Ovary (tissue), 9 donors: ENCODE data around the gene SERPINA5. TPM values are rescaled to one million over a fixed set of nuclear protein-coding genes. Genes with fewer than 3 reads are reported as not detected.

ENCODE experiments used
- DNase-seq, 5 donors: peaks; one replicate each; pipeline ENCODE4 v3.0.0-alpha.2; 2019 to 2020
- H3K27ac ChIP-seq, 2 donors: fragments of 200-600 bp; one replicate each; pipeline versions ENCODE4 v1.5.1 to v1.8.0; 2019 to 2022
- H3K27me3 ChIP-seq: fragments of 200-600 bp; one replicate; pipeline ENCODE4 v1.8.0; 2022
- H3K36me3 ChIP-seq: fragments of 200-600 bp; sonication (generic); one replicate; pipeline ENCODE4 v1.5.1; 2019
- H3K4me1 ChIP-seq: one replicate; pipeline ENCODE4 v1.8.1; 2013; ENCODE audit warnings: mild to moderate bottlenecking, moderate library complexity; ENCODE audit not compliant: insufficient read depth
- H3K4me3 ChIP-seq: fragments of 200-600 bp; sonication (generic); one replicate; pipeline ENCODE4 v1.5.1; 2017
- H3K9me3 ChIP-seq, 2 donors: fragments of 200-600 bp in 1 of 2; sonication (generic) in 1 of 2; one replicate each; pipeline versions ENCODE4 v1.5.1 to v1.8.1; 2013 to 2019; ENCODE audit warnings: mild to moderate bottlenecking in 1 of 2, moderate library complexity in 1 of 2
- CTCF ChIP-seq, 3 donors: fragments of 450-650 bp in 2 of 3; fragments of 200-600 bp in 1 of 3; IDR thresholded peaks; one replicate each; pipeline versions ENCODE4 v1.5.1 to v1.8.0; 2016 to 2022; ENCODE audit warnings: antibody characterized with exemption in 3 of 3, mild to moderate bottlenecking in 1 of 3
- EP300 ChIP-seq: sonication (generic); formaldehyde crosslinking; IDR thresholded peaks from one replicate; pipeline ENCODE4 v1.6.1; 2017; ENCODE audit warnings: antibody characterized with exemption
- POLR2A ChIP-seq: fragments of 450-650 bp; IDR thresholded peaks from one replicate; pipeline ENCODE4 v1.6.1; 2017; ENCODE audit warnings: antibody characterized with exemption, mild to moderate bottlenecking, moderate library complexity
- WGBS, 3 donors: extraction: QIAGEN DNeasy Blood & Tissue Kit in 1 of 3; methylation state at CpG; one replicate each; pipeline versions ENCODE4 v1.1.5 to v1.1.7; 2013 to 2017; 5-methylcytosine and 5-hydroxymethylcytosine counted together
- intact Hi-C, 4 donors: fragments of 100-400 bp; cut with DNase I; formaldehyde crosslinking; loops; one replicate each; pipeline versions ENCODE4 v1.11.0 to v1.15.1; 2022 to 2023
- polyA plus RNA-seq, 2 donors: library from polyadenylated mRNA; stranded (reverse); fragments of 200-250 nt in 1 of 2; fragments of 350-450 nt in 1 of 2; fragmentation: Illumina TruSeq in 1 of 2; extraction: RNeasy Lipid Tissue Mini Kit (QIAGEN cat#74804) in 1 of 2; gene quantifications; one replicate each; pipeline ENCODE4 v1.2.3, GENCODE V29; 2013 to 2014
- total RNA-seq, 7 donors: library from RNA; depleted of rRNA in 2 of 7; stranded (reverse); fragments of >200 nt in 2 of 7; fragmentation: NEBNext Ultra II Directional in 3 of 7; extraction: Animal tissue kit (Norgen Biotek cat#: 25700) in 3 of 7; gene quantifications; one replicate each; pipeline versions ENCODE4 v1.1.0 to v1.2.4, GENCODE V29; 2016 to 2023
- donor health status: DM: no; HTN: no; CAD: no; lungs with moderate emphysema.
- donor health status: DM: no; HTN: no; CAD: no.
- donor health status: Bipolar disorder and iron deficiency.
- donor health status: DM: yes; HTN: yes; CAD: no.
- donor health status: DM: no; HTN: no; CAD: no.
- donor health status: DM: yes; HTN: yes; CAD: no.

Gene SERPINA5
- total and polyA plus RNA-seq, 9 donors, result 8.3 to 66.2 (median 23.8) TPM

DNA sequence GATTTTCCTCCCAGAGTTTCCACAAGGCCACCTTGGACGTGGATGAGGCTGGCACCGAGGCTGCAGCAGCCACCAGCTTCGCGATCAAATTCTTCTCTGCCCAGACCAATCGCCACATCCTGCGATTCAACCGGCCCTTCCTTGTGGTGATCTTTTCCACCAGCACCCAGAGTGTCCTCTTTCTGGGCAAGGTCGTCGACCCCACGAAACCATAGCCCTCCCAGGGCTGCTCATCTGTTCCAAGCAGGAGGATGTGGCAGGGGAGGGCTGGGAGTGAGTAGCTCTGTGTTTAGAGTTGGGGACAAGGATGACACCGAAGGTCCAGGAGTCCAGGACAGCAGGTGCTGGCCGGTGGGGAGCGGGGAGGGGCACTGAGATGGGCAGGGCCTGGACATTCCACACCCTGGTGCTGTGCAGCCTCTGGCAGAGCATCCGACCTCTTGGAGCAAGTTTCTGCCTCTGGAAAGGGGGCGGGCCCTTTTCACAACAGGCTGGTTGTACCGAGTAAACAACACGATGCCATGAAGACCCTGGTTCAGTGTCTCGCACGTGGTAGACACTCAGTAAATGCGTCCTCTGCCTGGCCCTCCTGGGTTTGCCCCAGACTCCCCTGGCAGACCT lies 11.7 kb upstream of the SERPINA5 start:
- Histone ChIP-seq H3K9me3 (no peaks in the 10 kb centered on the region), H3K36me3 (no peaks in the 10 kb centered on the region), H3K4me1 (no peaks in the 10 kb centered on the region), H3K4me3 (no peak overlapping the region), H3K27ac (no peak overlapping the region), H3K27me3 (no peaks in the 10 kb centered on the region)
- WGBS, 3 donors, result 84 to 90% (median 87%) methylated on average over 20 of the region's 20 CpGs
- intact Hi-C loops, result no loop called here
- TF ChIP-seq POLR2A, result no peak
- DNase-seq, result no peak

DNA sequence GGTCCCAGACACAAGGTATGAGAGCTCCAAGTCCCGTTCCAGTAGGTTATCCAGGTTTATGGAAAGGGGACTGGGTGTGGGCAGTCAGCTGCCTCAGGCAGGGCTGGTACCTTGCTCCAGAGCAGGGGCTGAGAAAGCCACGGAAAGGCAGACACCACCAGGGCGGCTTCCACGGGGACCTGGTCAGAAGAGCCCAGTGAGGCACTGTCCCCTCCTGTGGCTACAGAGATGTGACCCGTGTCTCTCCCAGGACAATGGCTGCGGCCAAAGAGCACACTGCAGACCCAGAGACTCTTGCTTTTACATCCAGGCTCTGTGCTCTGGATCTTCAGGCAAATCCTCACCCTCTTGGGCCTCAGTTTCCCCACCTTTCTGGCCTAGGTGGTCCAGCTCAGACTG lies 11.2 kb upstream of the SERPINA5 start:
- no peak for TF ChIP-seq POLR2A
- no peak for TF ChIP-seq EP300
- TF ChIP-seq CTCF (IDR thresholded peaks at IDR 0.05), result no peak
- 93 to 100% (median 93%) methylated on average over 6 of the region's 6 CpGs for WGBS, 3 donors
- DNase-seq, result peak in 1 of 5 donors; percentile 11
- H3K9me3 ChIP-seq, result no peaks in the 10 kb centered on the region
- no peak overlapping the region for H3K4me3 ChIP-seq
- intact Hi-C loops, result no loop called here
- no peaks in the 10 kb centered on the region for H3K4me1 ChIP-seq
- H3K36me3 ChIP-seq, result no peaks in the 10 kb centered on the region
- no peak overlapping the region for H3K27ac ChIP-seq
- no peaks in the 10 kb centered on the region for H3K27me3 ChIP-seq

GRCh38 chr14:94570440-94570839 lies 10.8 kb upstream of the SERPINA5 start:
- Histone ChIP-seq H3K4me3 (no peak overlapping the region), H3K36me3 (no peaks in the 10 kb centered on the region), H3K27ac (no peak overlapping the region), H3K9me3 (no peaks in the 10 kb centered on the region), H3K27me3 (no peaks in the 10 kb centered on the region), H3K4me1 (no peaks in the 10 kb centered on the region)
- intact Hi-C loops, result no loop called here
- WGBS, 3 donors, result 63 to 69% (median 65%) methylated on average over 9 of the region's 9 CpGs
- DNase-seq, result peak in 1 of 5 donors; percentile 20
- TF ChIP-seq EP300, result no peak
- no peak for TF ChIP-seq CTCF (IDR thresholded peaks at IDR 0.05)
- no peak for TF ChIP-seq POLR2A

- DNase-seq, result peak in 1 of 5 donors; percentile 24
- TF ChIP-seq CTCF (IDR thresholded peaks at IDR 0.05) (no peak), EP300 (no peak), POLR2A (no peak)
- Histone ChIP-seq H3K27me3 (no peaks in the 10 kb centered on the region), H3K4me3 (no peak overlapping the region), H3K9me3 (no peaks in the 10 kb centered on the region), H3K36me3 (no peaks in the 10 kb centered on the region), H3K4me1 (no peaks in the 10 kb centered on the region), H3K27ac (peak overlapping the region in 1 of 2 donors; percentile 44)
- WGBS, 3 donors, result 45 to 51% (median 48%) methylated on average over 7 of the region's 7 CpGs
- intact Hi-C loops, result no loop called here
Measured at GRCh38 chr14:94571395-94571794, 9.8 kb upstream of the SERPINA5 start.

DNA sequence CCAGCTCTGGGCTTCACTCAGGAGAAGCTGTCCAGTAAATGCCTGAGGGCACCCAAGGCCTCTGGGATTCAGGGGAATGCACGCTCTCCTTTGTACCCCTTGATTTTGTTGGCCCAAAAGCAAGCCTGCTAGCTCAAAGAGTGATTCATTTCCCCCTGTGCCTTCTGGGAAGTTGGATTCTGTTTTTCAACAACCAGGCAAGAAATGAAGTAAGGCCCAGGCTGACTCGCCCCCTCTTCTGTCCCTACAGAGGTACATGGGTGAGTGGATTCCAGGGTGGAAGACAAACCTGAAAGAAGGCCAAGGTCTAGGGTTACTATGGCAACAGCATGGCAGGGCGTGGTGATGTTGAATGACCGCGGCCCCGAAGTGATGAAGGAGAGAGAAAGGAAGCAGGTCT lies 9.3 kb upstream of the SERPINA5 start:
- H3K27me3 ChIP-seq, result no peaks in the 10 kb centered on the region
- H3K9me3 ChIP-seq, result no peaks in the 10 kb centered on the region
- 81 to 94% (median 85%) methylated on average over 6 of the region's 6 CpGs for WGBS, 3 donors
- DNase-seq, result peak in 1 of 5 donors; percentile 25
- H3K27ac ChIP-seq, result peak overlapping the region in 1 of 2 donors; percentile 44
- no peak overlapping the region for H3K4me3 ChIP-seq
- intact Hi-C loops, result no loop called here
- no peaks in the 10 kb centered on the region for H3K36me3 ChIP-seq
- no peaks in the 10 kb centered on the region for H3K4me1 ChIP-seq
- no peak for TF ChIP-seq POLR2A
